GM18508 (cell line): ENCODE data around the gene CCDC102A.

Source experiments
- ATAC-seq: cut with Tn5 transposase; IDR thresholded peaks from one replicate; pipeline ENCODE4 v1.9.1; 2021; ENCODE audit warnings: moderate number of reproducible peaks; ENCODE audit not compliant: insufficient read depth, unreplicated experiment

Gene CCDC102A

GRCh38 chr16:57481421-57481820 lies 55.0 kb downstream of the CCDC102A start:
- no peak for ATAC-seq

GRCh38 chr16:57480754-57481230 lies 55.6 kb downstream of the CCDC102A start:
- ATAC-seq: no peak

GRCh38 chr16:57479976-57480753 lies 56.2 kb downstream of the CCDC102A start:
- ATAC-seq: no peak

GRCh38 chr16:57479205-57479975 lies 57.0 kb downstream of the CCDC102A start:
- no peak for ATAC-seq

- ATAC-seq: no peak
These were observed 57.8 kb downstream of the CCDC102A start for GRCh38 chr16:57478396-57479204.

GRCh38 chr16:57477531-57478202 lies 58.7 kb downstream of the CCDC102A start:
- no peak for ATAC-seq

GRCh38 chr16:57476546-57477410 lies 59.6 kb downstream of the CCDC102A start:
- ATAC-seq: no peak

- ATAC-seq: peak; percentile 68
These were observed 60.5 kb downstream of the CCDC102A start for GRCh38 chr16:57475711-57476339.

GRCh38 chr16:57474671-57475661 lies 61.4 kb downstream of the CCDC102A start:
- no peak for ATAC-seq

- no peak for ATAC-seq
These were observed 62.5 kb downstream of the CCDC102A start for GRCh38 chr16:57473906-57474305.

- ATAC-seq: no peak
These were observed 63.1 kb downstream of the CCDC102A start for GRCh38 chr16:57473176-57473840.

- ATAC-seq: no peak
These were observed 63.7 kb downstream of the CCDC102A start for GRCh38 chr16:57472665-57473060.

GRCh38 chr16:57471852-57472664 lies 64.3 kb downstream of the CCDC102A start:
- no peak for ATAC-seq

- ATAC-seq: no peak
These were observed 65.2 kb downstream of the CCDC102A start for GRCh38 chr16:57471209-57471608.

GRCh38 chr16:57470711-57471110 lies 65.7 kb downstream of the CCDC102A start:
- ATAC-seq: no peak

GRCh38 chr16:57469917-57470470 lies 66.4 kb downstream of the CCDC102A start:
- no peak for ATAC-seq
